ENCODE data around the gene FUT4. TPM values are rescaled to one million over a fixed set of nuclear protein-coding genes. Genes with fewer than 3 reads are reported as not detected.
"Not testable (repeated sequence)": the region's sequence is repeated elsewhere in the genome, so short reads cannot be mapped to it uniquely, and the experiment has no call there.

The FUT4 gene
- polyA plus RNA-seq, 4 donors = 5.2 to 7.1 (median 5.6) TPM

- no peak for DNase-seq (ENCODE audit: low read depth in 4 of 4, low spot score in 3 of 4)
Measured at GRCh38 chr11:94532211-94532610, 11.5 kb upstream of the FUT4 start.

- no peak for DNase-seq (ENCODE audit: low read depth in 4 of 4, low spot score in 3 of 4)
Measured at GRCh38 chr11:94533206-94533605, 10.5 kb upstream of the FUT4 start.

GRCh38 chr11:94533696-94534630 is 9.8 kb upstream of the FUT4 start:
- DNase-seq (ENCODE audit: low read depth in 4 of 4, low spot score in 3 of 4) = no peak

GRCh38 chr11:94536386-94536785 is 7.3 kb upstream of the FUT4 start:
- no peak for DNase-seq (ENCODE audit: low read depth in 4 of 4, low spot score in 3 of 4)

- DNase-seq (ENCODE audit: low read depth in 4 of 4, low spot score in 3 of 4) = no peak
Measured at GRCh38 chr11:94537031-94537600, 6.6 kb upstream of the FUT4 start.

- DNase-seq (ENCODE audit: low read depth in 4 of 4, low spot score in 3 of 4) = no peak
Measured at GRCh38 chr11:94539420-94539819, 4.3 kb upstream of the FUT4 start.

GRCh38 chr11:94544646-94545263 is 1.0 kb downstream of the FUT4 start:
- no peak for DNase-seq (ENCODE audit: low read depth in 4 of 4, low spot score in 3 of 4)

- DNase-seq (ENCODE audit: low read depth in 4 of 4, low spot score in 3 of 4) = no peak
Measured at GRCh38 chr11:94545264-94546161, 1.8 kb downstream of the FUT4 start.

- no peak for DNase-seq (ENCODE audit: low read depth in 4 of 4, low spot score in 3 of 4)
Measured at GRCh38 chr11:94546162-94546470, 2.4 kb downstream of the FUT4 start.

- no peak for DNase-seq (ENCODE audit: low read depth in 4 of 4, low spot score in 3 of 4)
Measured at GRCh38 chr11:94546886-94547285, 3.2 kb downstream of the FUT4 start.

- DNase-seq (ENCODE audit: low read depth in 4 of 4, low spot score in 3 of 4) = no peak
Measured at GRCh38 chr11:94549146-94549545, 5.4 kb downstream of the FUT4 start.

GRCh38 chr11:94550513-94550912 is 6.8 kb downstream of the FUT4 start:
- no peak for DNase-seq (ENCODE audit: low read depth in 4 of 4, low spot score in 3 of 4)

- DNase-seq (ENCODE audit: low read depth in 4 of 4, low spot score in 3 of 4) = no peak
Measured at GRCh38 chr11:94553938-94554337, 10.2 kb downstream of the FUT4 start.

- not testable (repeated sequence) for DNase-seq (ENCODE audit: low read depth in 4 of 4, low spot score in 3 of 4)
Measured at GRCh38 chr11:94555752-94556329, 12.1 kb downstream of the FUT4 start.

- no peak for DNase-seq (ENCODE audit: low read depth in 4 of 4, low spot score in 3 of 4)
Measured at GRCh38 chr11:94557421-94557820, 13.7 kb downstream of the FUT4 start.

- no peak for DNase-seq (ENCODE audit: low read depth in 4 of 4, low spot score in 3 of 4)
Measured at GRCh38 chr11:94557992-94558391, 14.3 kb downstream of the FUT4 start.

- DNase-seq (ENCODE audit: low read depth in 4 of 4, low spot score in 3 of 4) = no peak
Measured at GRCh38 chr11:94558468-94558867, 14.7 kb downstream of the FUT4 start.

GRCh38 chr11:94558932-94559331 is 15.2 kb downstream of the FUT4 start:
- no peak for DNase-seq (ENCODE audit: low read depth in 4 of 4, low spot score in 3 of 4)

- no peak for DNase-seq (ENCODE audit: low read depth in 4 of 4, low spot score in 3 of 4)
Measured at GRCh38 chr11:94559361-94559760, 15.6 kb downstream of the FUT4 start.

- DNase-seq (ENCODE audit: low read depth in 4 of 4, low spot score in 3 of 4) = no peak
Measured at GRCh38 chr11:94560834-94561233, 17.1 kb downstream of the FUT4 start.

Data from left renal pelvis (tissue), 4 donors.